ENCODE data around the gene ZNF691.

ZNF691 gene

DNA sequence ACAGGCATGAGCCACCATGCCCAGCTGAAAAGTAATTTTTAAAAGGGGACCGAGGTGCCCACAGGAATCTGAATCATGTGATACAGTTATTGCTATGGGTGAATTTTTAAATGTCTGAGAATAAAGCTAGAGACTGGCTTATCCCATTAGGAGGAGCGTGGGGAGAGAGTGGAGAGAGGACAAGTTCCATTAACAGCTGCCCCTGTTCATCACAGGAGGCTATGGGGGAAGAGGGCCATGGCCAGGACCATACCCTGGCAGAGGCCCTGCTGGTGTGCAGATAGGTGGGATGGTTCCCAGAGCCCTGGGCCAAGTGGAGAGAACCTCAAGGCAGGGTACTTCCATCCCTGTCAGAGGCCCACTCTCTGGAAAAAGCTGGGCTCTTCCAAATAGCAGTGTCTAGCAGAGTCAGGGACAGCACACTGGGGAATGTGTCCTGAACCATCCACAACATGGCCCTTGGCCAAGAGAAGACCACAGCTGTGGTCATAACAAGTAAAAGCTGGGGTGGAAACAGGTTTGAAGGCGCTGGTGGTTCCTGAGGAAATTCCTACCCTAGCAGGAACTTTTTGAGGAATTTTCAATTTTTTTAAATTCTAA lies 13.7 kb upstream of the ZNF691 start:
- no peaks in the 10 kb centered on the region for H3F3A ChIP-seq (ENCODE audit: low read depth)
- no peak overlapping the region for H3K9ac ChIP-seq (ENCODE audit: low read depth, low read length, poor library complexity, severe bottlenecking)
- no peaks in the 10 kb centered on the region for H3K79me2 ChIP-seq (ENCODE audit: insufficient read depth, low read length)
- H3K4me3 ChIP-seq (ENCODE audit: low read length, poor library complexity, severe bottlenecking), result no peak overlapping the region
- H3K4me1 ChIP-seq (ENCODE audit: insufficient read depth, low read length, poor library complexity, severe bottlenecking), result no peaks in the 10 kb centered on the region
- TF ChIP-seq, protein P1, sequence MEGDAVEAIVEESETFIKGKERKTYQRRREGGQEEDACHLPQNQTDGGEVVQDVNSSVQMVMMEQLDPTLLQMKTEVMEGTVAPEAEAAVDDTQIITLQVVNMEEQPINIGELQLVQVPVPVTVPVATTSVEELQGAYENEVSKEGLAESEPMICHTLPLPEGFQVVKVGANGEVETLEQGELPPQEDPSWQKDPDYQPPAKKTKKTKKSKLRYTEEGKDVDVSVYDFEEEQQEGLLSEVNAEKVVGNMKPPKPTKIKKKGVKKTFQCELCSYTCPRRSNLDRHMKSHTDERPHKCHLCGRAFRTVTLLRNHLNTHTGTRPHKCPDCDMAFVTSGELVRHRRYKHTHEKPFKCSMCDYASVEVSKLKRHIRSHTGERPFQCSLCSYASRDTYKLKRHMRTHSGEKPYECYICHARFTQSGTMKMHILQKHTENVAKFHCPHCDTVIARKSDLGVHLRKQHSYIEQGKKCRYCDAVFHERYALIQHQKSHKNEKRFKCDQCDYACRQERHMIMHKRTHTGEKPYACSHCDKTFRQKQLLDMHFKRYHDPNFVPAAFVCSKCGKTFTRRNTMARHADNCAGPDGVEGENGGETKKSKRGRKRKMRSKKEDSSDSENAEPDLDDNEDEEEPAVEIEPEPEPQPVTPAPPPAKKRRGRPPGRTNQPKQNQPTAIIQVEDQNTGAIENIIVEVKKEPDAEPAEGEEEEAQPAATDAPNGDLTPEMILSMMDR (conservative IDR thresholded peaks at IDR 0.05; ENCODE audit: low read length), result no peak
- no peak for TF ChIP-seq EZH2phosphoT487 (IDR thresholded peaks at IDR 0.05; ENCODE audit: borderline replicate concordance)
- H2AFZ ChIP-seq (ENCODE audit: low read length), result no peak overlapping the region
- no peaks in the 10 kb centered on the region for H3K36me3 ChIP-seq (ENCODE audit: insufficient read depth, low read length)
- H3K4me2 ChIP-seq (ENCODE audit: low read depth, low read length, poor library complexity, severe bottlenecking), result no peak overlapping the region
- H3K9me2 ChIP-seq (replicated peaks; ENCODE audit: low read depth, low read length), result no peaks in the 10 kb centered on the region
- H4K20me1 ChIP-seq (ENCODE audit: insufficient read depth, low read length, poor library complexity, severe bottlenecking), result no peaks in the 10 kb centered on the region
- no peaks in the 10 kb centered on the region for H3K27me3 ChIP-seq (ENCODE audit: insufficient read depth, low read length, poor library complexity, severe bottlenecking)
- H3K9me3 ChIP-seq (ENCODE audit: insufficient read depth, low read depth, low read length), result no peaks in the 10 kb centered on the region

DNA sequence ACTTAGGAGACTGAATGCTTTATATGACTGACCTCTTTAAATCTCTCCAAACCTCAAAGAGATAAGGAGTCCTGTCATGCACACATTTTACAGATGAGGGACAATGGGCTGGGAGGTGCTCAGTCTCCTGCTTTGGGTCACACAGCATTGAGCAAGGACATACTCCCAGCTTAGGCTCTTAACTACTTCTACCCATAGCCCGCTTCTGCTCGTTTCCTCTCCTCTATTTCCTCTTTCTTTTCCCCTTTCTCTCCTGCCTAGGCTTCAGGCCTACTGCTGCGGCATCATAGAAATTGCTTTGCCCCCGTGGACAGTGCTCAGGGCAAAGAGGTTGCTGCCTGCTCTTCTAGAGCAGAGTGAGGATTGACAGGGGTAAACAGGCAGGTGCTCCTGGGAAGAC lies 12.4 kb upstream of the ZNF691 start:
- Histone ChIP-seq H3K4me2 (ENCODE audit: low read depth, low read length, poor library complexity, severe bottlenecking) (no peak overlapping the region), H3K9ac (ENCODE audit: low read depth, low read length, poor library complexity, severe bottlenecking) (no peak overlapping the region), H3K36me3 (ENCODE audit: insufficient read depth, low read length) (no peaks in the 10 kb centered on the region), H3K27me3 (ENCODE audit: insufficient read depth, low read length, poor library complexity, severe bottlenecking) (no peaks in the 10 kb centered on the region), H3K4me3 (ENCODE audit: low read length, poor library complexity, severe bottlenecking) (no peak overlapping the region), H3F3A (ENCODE audit: low read depth) (no peaks in the 10 kb centered on the region), H3K9me3 (ENCODE audit: insufficient read depth, low read depth, low read length) (no peaks in the 10 kb centered on the region), H2AFZ (ENCODE audit: low read length) (no peak overlapping the region), H4K20me1 (ENCODE audit: insufficient read depth, low read length, poor library complexity, severe bottlenecking) (no peaks in the 10 kb centered on the region), H3K4me1 (ENCODE audit: insufficient read depth, low read length, poor library complexity, severe bottlenecking) (no peaks in the 10 kb centered on the region), H3K9me2 (replicated peaks; ENCODE audit: low read depth, low read length) (no peaks in the 10 kb centered on the region), H3K79me2 (ENCODE audit: insufficient read depth, low read length) (no peaks in the 10 kb centered on the region)
- no peak for TF ChIP-seq EZH2phosphoT487 (IDR thresholded peaks at IDR 0.05; ENCODE audit: borderline replicate concordance)
- TF ChIP-seq, protein P1 (conservative IDR thresholded peaks at IDR 0.05; ENCODE audit: low read length), result no peak

DNA sequence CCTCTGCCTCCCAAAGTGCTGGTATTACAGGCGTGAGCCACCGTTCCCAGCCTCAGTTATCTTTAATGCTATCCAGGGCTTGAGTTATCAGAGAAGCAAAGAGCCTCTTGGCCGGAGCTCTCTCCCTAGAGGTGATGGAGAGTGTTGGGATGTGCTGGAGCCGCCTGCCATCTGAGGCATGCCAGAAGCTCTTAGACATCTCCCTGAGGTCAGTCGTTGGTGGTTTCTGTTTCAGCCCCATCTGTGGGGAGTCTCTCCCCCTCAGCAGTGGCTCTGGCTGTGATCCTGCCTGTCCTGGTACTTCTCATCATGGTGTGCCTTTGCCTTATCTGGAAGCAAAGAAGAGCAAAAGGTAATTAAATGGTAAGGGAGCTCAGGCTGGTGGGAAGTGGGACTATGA lies 11.6 kb upstream of the ZNF691 start:
- Histone ChIP-seq H3K9me3 (ENCODE audit: insufficient read depth, low read depth, low read length) (no peaks in the 10 kb centered on the region), H2AFZ (ENCODE audit: low read length) (no peak overlapping the region), H3K9ac (ENCODE audit: low read depth, low read length, poor library complexity, severe bottlenecking) (no peak overlapping the region), H3K79me2 (ENCODE audit: insufficient read depth, low read length) (no peaks in the 10 kb centered on the region), H3K4me3 (ENCODE audit: low read length, poor library complexity, severe bottlenecking) (no peak overlapping the region), H3F3A (ENCODE audit: low read depth) (no peaks in the 10 kb centered on the region), H3K4me2 (ENCODE audit: low read depth, low read length, poor library complexity, severe bottlenecking) (no peak overlapping the region), H3K36me3 (ENCODE audit: insufficient read depth, low read length) (no peaks in the 10 kb centered on the region), H3K9me2 (replicated peaks; ENCODE audit: low read depth, low read length) (no peaks in the 10 kb centered on the region), H3K27me3 (ENCODE audit: insufficient read depth, low read length, poor library complexity, severe bottlenecking) (no peaks in the 10 kb centered on the region), H4K20me1 (ENCODE audit: insufficient read depth, low read length, poor library complexity, severe bottlenecking) (no peaks in the 10 kb centered on the region), H3K4me1 (ENCODE audit: insufficient read depth, low read length, poor library complexity, severe bottlenecking) (no peaks in the 10 kb centered on the region)
- no peak for TF ChIP-seq EZH2phosphoT487 (IDR thresholded peaks at IDR 0.05; ENCODE audit: borderline replicate concordance)
- TF ChIP-seq, protein P1 (conservative IDR thresholded peaks at IDR 0.05; ENCODE audit: low read length), result no peak
